KOPT-K1 (cell line): ENCODE results near the gene GATAD2B.
"Not testable (repeated sequence)": the region's sequence is repeated elsewhere in the genome, so short reads cannot be mapped to it uniquely, and the experiment has no call there.

Source experiments
- H3K27ac ChIP-seq: fragments of 200-600 bp; sonication (generic); 2 replicates; pipeline ENCODE4 v1.5.1; 2016; ENCODE audit warnings: antibody characterized with exemption, mild to moderate bottlenecking, low read depth, low read length; ENCODE audit not compliant: poor library complexity, severe bottlenecking
- H3K36me3 ChIP-seq: fragments of 200-600 bp; sonication (generic); 2 replicates; pipeline ENCODE4 v1.5.1; 2017; ENCODE audit warnings: antibody characterized with exemption, mild to moderate bottlenecking, low read length, moderate library complexity; ENCODE audit not compliant: insufficient read depth
- H3K9me3 ChIP-seq: fragments of 200-600 bp; sonication (generic); 2 replicates; pipeline ENCODE4 v1.5.1; 2017; ENCODE audit warnings: antibody characterized with exemption, low read length, mild to moderate bottlenecking; ENCODE audit not compliant: insufficient read depth, poor library complexity, severe bottlenecking

GATAD2B gene

GRCh38 chr1:153783233-153784190 is 139.3 kb downstream of the GATAD2B start:
- Histone ChIP-seq H3K36me3 (no peaks in the 10 kb centered on the region), H3K9me3 (no peaks in the 10 kb centered on the region), H3K27ac (peak overlapping the region; percentile 85)

- not testable (repeated sequence) for H3K36me3 ChIP-seq, H3K9me3 ChIP-seq
- peak overlapping the region; percentile 85 for H3K27ac ChIP-seq
Observed at GRCh38 chr1:153782648-153783047, 140.1 kb downstream of the GATAD2B start.

GRCh38 chr1:153780551-153780950 is 142.2 kb downstream of the GATAD2B start:
- Histone ChIP-seq H3K36me3 (no peaks in the 10 kb centered on the region), H3K27ac (no peak overlapping the region), H3K9me3 (no peaks in the 10 kb centered on the region)

GRCh38 chr1:153779781-153780541 is 142.8 kb downstream of the GATAD2B start:
- Histone ChIP-seq H3K36me3 (no peaks in the 10 kb centered on the region), H3K9me3 (no peaks in the 10 kb centered on the region), H3K27ac (no peak overlapping the region)

GRCh38 chr1:153778824-153779519 is 143.8 kb downstream of the GATAD2B start:
- peaks cover 5% of the 10 kb centered on the region; the same call in 1 of the 2 replicates for H3K36me3 ChIP-seq
- H3K27ac ChIP-seq = no peak overlapping the region
- no peaks in the 10 kb centered on the region for H3K9me3 ChIP-seq

GRCh38 chr1:153778051-153778823 is 144.5 kb downstream of the GATAD2B start:
- Histone ChIP-seq H3K36me3 (peaks cover 12% of the 10 kb centered on the region; the same call in 1 of the 2 replicates), H3K27ac (no peak overlapping the region), H3K9me3 (no peaks in the 10 kb centered on the region)

- Histone ChIP-seq H3K36me3 (peaks cover 17% of the 10 kb centered on the region; the same call in 1 of the 2 replicates), H3K27ac (no peak overlapping the region), H3K9me3 (no peaks in the 10 kb centered on the region)
Observed at GRCh38 chr1:153777648-153778047, 145.1 kb downstream of the GATAD2B start.

GRCh38 chr1:153776845-153777370 is 145.9 kb downstream of the GATAD2B start:
- no peak overlapping the region for H3K27ac ChIP-seq
- H3K9me3 ChIP-seq = no peaks in the 10 kb centered on the region
- peaks cover 25% of the 10 kb centered on the region for H3K36me3 ChIP-seq

- H3K27ac ChIP-seq = no peak overlapping the region
- no peaks in the 10 kb centered on the region for H3K9me3 ChIP-seq
- peaks cover 30% of the 10 kb centered on the region for H3K36me3 ChIP-seq
Observed at GRCh38 chr1:153776352-153776751, 146.4 kb downstream of the GATAD2B start.

GRCh38 chr1:153775458-153776327 is 147.1 kb downstream of the GATAD2B start:
- Histone ChIP-seq H3K36me3 (peaks cover 36% of the 10 kb centered on the region), H3K27ac (no peak overlapping the region), H3K9me3 (no peaks in the 10 kb centered on the region)

GRCh38 chr1:153774780-153775457 is 147.9 kb downstream of the GATAD2B start, which contains the start of gene SLC27A3:
TSS of gene SLC27A3 (plus strand) at chr1:153775407. CDS start at chr1:153775498, 91 bp downstream.
- Histone ChIP-seq H3K9me3 (no peaks in the 10 kb centered on the region), H3K36me3 (peaks cover 44% of the 10 kb centered on the region), H3K27ac (no peak within 1 kb of the TSS)

- Histone ChIP-seq H3K27ac (no peak overlapping the region), H3K36me3 (peaks cover 52% of the 10 kb centered on the region)
Observed at GRCh38 chr1:153774026-153774595, 148.7 kb downstream of the GATAD2B start.

More at GRCh38 chr1:153774026-153774595, 148.7 kb downstream of the GATAD2B start:
- H3K9me3 ChIP-seq = no peaks in the 10 kb centered on the region
